IMR-90 (cell line): ENCODE data around the gene CRTAC1. TPM values are rescaled to one million over a fixed set of nuclear protein-coding genes. Genes with fewer than 3 reads are reported as not detected.

Source experiments
- ATAC-seq: fragments of 200-7000 bp; cut with Tn5 transposase; 2 replicates; pipeline ENCODE4 v1.9.1; 2020; ENCODE audit warnings: low read depth, mild to moderate bottlenecking, moderate library complexity
- BruUV-seq: library from RNA; stranded (reverse); fragments of 400-500 nt; replicated peaks from 2 replicates; lab custom pipeline; 2021; lab: Mats Ljungman, UMichigan
- CTCF ChIA-PET: fragments of 300-600 bp; formaldehyde crosslinking; extraction: SDS; loops from one replicate; lab custom pipeline; 2021; ENCODE audit warnings: antibody characterized with exemption; lab: Yijun Ruan, JAX
- POLR2A ChIA-PET: fragments of 300-600 bp; sonication (Branson Sonifier 250); formaldehyde crosslinking; loops from one replicate; lab custom pipeline; 2022; ENCODE audit warnings: antibody characterized with exemption; ENCODE audit not compliant: unreplicated experiment; lab: Charles Lee
- DNase-seq: peaks from one replicate; pipeline ENCODE4 v3.0.0; 2013
- H2AFZ ChIP-seq: replicated peaks from 2 replicates; pipeline ENCODE3; 2013; ENCODE audit warnings: low read length, mild to moderate bottlenecking; ENCODE audit not compliant: poor library complexity
- H2AK5ac ChIP-seq: 2 replicates; pipeline ENCODE4 v1.6.1; 2013; ENCODE audit warnings: low read depth, low read length, inconsistent platforms
- H2AK9ac ChIP-seq: replicated peaks from 2 replicates; pipeline ENCODE3; 2013; ENCODE audit warnings: mild to moderate bottlenecking, low read depth, low read length, moderate library complexity; ENCODE audit not compliant: poor library complexity
- H2BK120ac ChIP-seq: 2 replicates; pipeline ENCODE4 v1.6.1; 2013; ENCODE audit warnings: low read depth, low read length, inconsistent platforms
- H2BK15ac ChIP-seq: 3 replicates; pipeline ENCODE4 v1.6.1; 2013; ENCODE audit warnings: low read depth, low read length, inconsistent platforms
- H2BK20ac ChIP-seq: 2 replicates; pipeline ENCODE4 v1.6.1; 2013; ENCODE audit warnings: low read depth, mild to moderate bottlenecking, inconsistent platforms, low read length, moderate library complexity
- H2BK5ac ChIP-seq: 2 replicates; pipeline ENCODE4 v1.6.1; 2013; ENCODE audit warnings: mild to moderate bottlenecking, low read depth, low read length, inconsistent platforms; ENCODE audit not compliant: poor library complexity, severe bottlenecking
- H3K14ac ChIP-seq: replicated peaks from 2 replicates; pipeline ENCODE4 v1.6.1; 2013; ENCODE audit warnings: low read depth, low read length, inconsistent platforms
- H3K18ac ChIP-seq: 2 replicates; pipeline ENCODE4 v1.6.1; 2013; ENCODE audit warnings: low read depth, low read length, control low read depth
- H3K23ac ChIP-seq: 2 replicates; pipeline ENCODE4 v1.6.1; 2013; ENCODE audit warnings: low read depth, low read length, inconsistent platforms
- H3K27ac ChIP-seq: 2 replicates; pipeline ENCODE4 v1.5.1; 2013; ENCODE audit warnings: mild to moderate bottlenecking, control low read depth, low read length; ENCODE audit not compliant: insufficient read depth
- H3K27me3 ChIP-seq: 2 replicates; pipeline ENCODE4 v1.6.1; 2013; ENCODE audit warnings: low read length; ENCODE audit not compliant: control insufficient read depth, insufficient read depth
- H3K36me3 ChIP-seq: 2 replicates; pipeline ENCODE4 v1.6.1; 2013; ENCODE audit warnings: low read length, mixed read lengths; ENCODE audit not compliant: control insufficient read depth, insufficient read depth
- H3K4ac ChIP-seq: 2 replicates; pipeline ENCODE4 v1.6.1; 2013; ENCODE audit warnings: low read depth, low read length, inconsistent platforms
- H3K4me1 ChIP-seq: 2 replicates; pipeline ENCODE4 v1.6.1; 2013; ENCODE audit warnings: low read length, mixed read lengths; ENCODE audit not compliant: control insufficient read depth, insufficient read depth
- H3K4me2 ChIP-seq: 2 replicates; pipeline ENCODE4 v1.6.1; 2013; ENCODE audit warnings: low read depth, mild to moderate bottlenecking, control low read depth, low read length, moderate library complexity
- H3K4me3 ChIP-seq: 2 replicates; pipeline ENCODE4 v1.5.1; 2013; ENCODE audit warnings: low read depth, mild to moderate bottlenecking, control low read depth, low read length, moderate library complexity; ENCODE audit not compliant: insufficient read depth
- H3K56ac ChIP-seq: 2 replicates; pipeline ENCODE4 v1.6.1; 2013; ENCODE audit warnings: low read length, inconsistent platforms; ENCODE audit not compliant: insufficient read depth; ENCODE audit errors: extremely low read depth
- H3K79me1 ChIP-seq, 2 experiments: 2 replicates each; pipeline ENCODE4 v1.6.1; 2013; ENCODE audit warnings: low read length in 2 of 2, inconsistent platforms in 1 of 2, low read depth in 1 of 2
- H3K9ac ChIP-seq: 2 replicates; pipeline ENCODE4 v1.6.1; 2013; ENCODE audit warnings: low read depth, low read length, control low read depth
- H3K9me1 ChIP-seq: 2 replicates; pipeline ENCODE4 v1.6.1; 2013; ENCODE audit warnings: low read length, inconsistent platforms; ENCODE audit not compliant: insufficient read depth
- H3K9me3 ChIP-seq: 2 replicates; pipeline ENCODE4 v1.6.1; 2013; ENCODE audit warnings: low read length; ENCODE audit not compliant: control insufficient read depth, insufficient read depth
- H4K20me1 ChIP-seq: 2 replicates; pipeline ENCODE4 v1.6.1; 2013; ENCODE audit warnings: low read length, inconsistent platforms; ENCODE audit not compliant: insufficient read depth
- H4K5ac ChIP-seq: 2 replicates; pipeline ENCODE4 v1.6.1; 2013; ENCODE audit warnings: mild to moderate bottlenecking, low read depth, low read length, control low read depth
- H4K8ac ChIP-seq, 2 experiments: 2 replicates each; pipeline ENCODE4 v1.6.1; 2013; ENCODE audit warnings: low read depth in 2 of 2, low read length in 2 of 2, control low read depth in 1 of 2, inconsistent platforms in 1 of 2
- H4K91ac ChIP-seq: 2 replicates; pipeline ENCODE4 v1.6.1; 2013; ENCODE audit warnings: low read depth, low read length, inconsistent platforms; ENCODE audit not compliant: insufficient read depth
- BHLHE40 ChIP-seq: fragments of 150-350 bp; IDR thresholded peaks from 2 replicates; pipeline ENCODE4 v1.6.1; 2016; ENCODE audit warnings: mild to moderate bottlenecking, low read depth, low read length
- CEBPB ChIP-seq: IDR thresholded peaks from 2 replicates; pipeline ENCODE4 v1.6.1; 2012; ENCODE audit warnings: low read depth, low read length, improper control_type of control experiment
- CHD1 ChIP-seq: IDR thresholded peaks from 2 replicates; pipeline ENCODE4 v1.6.1; 2012; ENCODE audit warnings: low read depth, low read length, improper control_type of control experiment
- CTCF ChIP-seq: conservative IDR thresholded peaks from 2 replicates; pipeline ENCODE4 v1.5.1; 2012; ENCODE audit warnings: mild to moderate bottlenecking, low read depth, low read length, improper control_type of control experiment
- FOS ChIP-seq: fragments of 150-350 bp; IDR thresholded peaks from 2 replicates; pipeline ENCODE4 v1.6.1; 2016; ENCODE audit warnings: low read depth, low read length
- MAFK ChIP-seq: IDR thresholded peaks from 2 replicates; pipeline ENCODE4 v1.6.1; 2012; ENCODE audit warnings: low read depth, low read length, improper control_type of control experiment
- MAZ ChIP-seq: IDR thresholded peaks from 2 replicates; pipeline ENCODE4 v1.6.1; 2012; ENCODE audit warnings: low read depth, mild to moderate bottlenecking, low read length, improper control_type of control experiment, moderate library complexity, borderline replicate concordance
- MXI1 ChIP-seq: IDR thresholded peaks from 2 replicates; pipeline ENCODE4 v1.6.1; 2012; ENCODE audit warnings: low read depth, mild to moderate bottlenecking, low read length, moderate library complexity, borderline replicate concordance
- NFE2L2 ChIP-seq: fragments of 150-350 bp; IDR thresholded peaks from 2 replicates; pipeline ENCODE4 v1.6.1; 2016; ENCODE audit warnings: low read depth, mild to moderate bottlenecking, low read length
- POLR2A ChIP-seq: IDR thresholded peaks from 2 replicates; pipeline ENCODE4 v1.6.1; 2012; ENCODE audit warnings: mild to moderate bottlenecking, low read depth, low read length
- RAD21 ChIP-seq: IDR thresholded peaks from 2 replicates; pipeline ENCODE4 v1.6.1; 2012; ENCODE audit warnings: low read length, improper control_type of control experiment
- RCOR1 ChIP-seq: IDR thresholded peaks from 2 replicates; pipeline ENCODE4 v1.6.1; 2012; ENCODE audit warnings: mild to moderate bottlenecking, low read length, improper control_type of control experiment; ENCODE audit not compliant: insufficient replicate concordance
- RFX5 ChIP-seq: IDR thresholded peaks from 2 replicates; pipeline ENCODE4 v1.8.0; 2012; ENCODE audit warnings: low read depth, mild to moderate bottlenecking, low read length, moderate library complexity
- SMC3 ChIP-seq: fragments of 150-350 bp; IDR thresholded peaks from 2 replicates; pipeline ENCODE4 v1.6.1; 2016; ENCODE audit warnings: low read depth, mild to moderate bottlenecking, antibody characterized with exemption, low read length, moderate library complexity
- WGBS, 2 experiments: methylation state at CpG; one replicate each; pipeline versions ENCODE4 v1.1.5 to v1.1.7; 2013; ENCODE audit warnings: missing lambda C conversion rate in 2 of 2; ENCODE audit not compliant: insufficient read length in 1 of 2; ENCODE audit errors: extremely low coverage in 2 of 2; 5-methylcytosine and 5-hydroxymethylcytosine counted together
- dilution Hi-C: fragments of 300-500 bp; cut with HindIII; formaldehyde crosslinking; loops from one replicate; pipeline ENCODE4 v1.14.3; 2018; ENCODE audit warnings: low sequenced_read_pairs; ENCODE audit not compliant: unreplicated experiment
- in situ Hi-C: fragments of 300-500 bp; cut with MboI; formaldehyde crosslinking; loops from 3 replicates; pipeline ENCODE4 v1.14.3; 2019; ENCODE audit warnings: low sequenced_read_pairs, inconsistent platforms, mixed read lengths
- intact Hi-C: fragments of 100-400 bp; cut with micrococcal nuclease; formaldehyde crosslinking; loops from 2 replicates; pipeline ENCODE4 v1.10.0; 2022
- polyA plus RNA-seq, 3 experiments: library from polyadenylated mRNA; depleted of rRNA; stranded (reverse); fragments of >200 nt; gene quantifications; 2 replicates each; pipeline ENCODE4 v1.2.3, GENCODE V29; 2012; ENCODE audit warnings: low replicate concordance in 1 of 3
- total RNA-seq: library from RNA; depleted of rRNA; stranded (reverse); fragments of >200 nt; gene quantifications from 2 replicates; pipeline ENCODE4 v1.2.3, GENCODE V29; 2012
- TF ChIP-seq, protein P1 (sequence below): fragments of 150-350 bp; IDR thresholded peaks from 2 replicates; pipeline ENCODE4 v1.6.1; 2017; ENCODE audit warnings: mild to moderate bottlenecking, antibody characterized with exemption, low read length, low read depth
- TF ChIP-seq, protein P2 (sequence below): fragments of 150-350 bp; IDR thresholded peaks from 2 replicates; pipeline ENCODE4 v1.6.1; 2016; ENCODE audit warnings: low read depth, mild to moderate bottlenecking, low read length, moderate library complexity, borderline replicate concordance

Gene CRTAC1
- total and polyA plus RNA-seq, 2 of the 4 experiments (the other 2 are of a cell fraction), result not detected

- POLR2A ChIA-PET, result interaction anchor here (0.6 kb wide), 1 partner anchor 136 kb away, joined by 4 read pairs; no protein-coding TSS in a partner anchor
Observed at GRCh38 chr10:97849103-97849686, 181.2 kb downstream of the CRTAC1 start.

More at GRCh38 chr10:97849103-97849686, 181.2 kb downstream of the CRTAC1 start:
- Histone ChIP-seq H2BK15ac (no peak overlapping the region), H3K27me3 (peaks cover 35% of the 10 kb centered on the region), H3K27ac (no peak overlapping the region), H4K5ac (no peak overlapping the region), H2AK5ac (no peak overlapping the region), H3K9me3 (no peaks in the 10 kb centered on the region), H3K18ac (no peak overlapping the region), H3K4me3 (no peak overlapping the region), H3K9me1 (no peaks in the 10 kb centered on the region), H3K23ac (no peak overlapping the region), H4K8ac (no peak overlapping the region), H3K4ac (no peak overlapping the region), H3K9ac (no peak overlapping the region), H2AFZ (peak overlapping the region; percentile 66), H2BK5ac (no peak overlapping the region), H4K91ac (no peak overlapping the region), H3K4me2 (peak overlapping the region; percentile 78), H3K36me3 (no peaks in the 10 kb centered on the region), H4K20me1 (no peaks in the 10 kb centered on the region; the same call in 1 of the 2 replicates), H3K4me1 (no peaks in the 10 kb centered on the region), H2AK9ac (no peak overlapping the region), H3K79me1 (no peaks in the 10 kb centered on the region), H2BK20ac (no peak overlapping the region), H3K56ac (no peak overlapping the region), H2BK120ac (no peak overlapping the region), H3K14ac (no peak overlapping the region)
- ATAC-seq, result no peak
- dilution Hi-C loops, result no loop called here
- TF ChIP-seq, protein P1, sequence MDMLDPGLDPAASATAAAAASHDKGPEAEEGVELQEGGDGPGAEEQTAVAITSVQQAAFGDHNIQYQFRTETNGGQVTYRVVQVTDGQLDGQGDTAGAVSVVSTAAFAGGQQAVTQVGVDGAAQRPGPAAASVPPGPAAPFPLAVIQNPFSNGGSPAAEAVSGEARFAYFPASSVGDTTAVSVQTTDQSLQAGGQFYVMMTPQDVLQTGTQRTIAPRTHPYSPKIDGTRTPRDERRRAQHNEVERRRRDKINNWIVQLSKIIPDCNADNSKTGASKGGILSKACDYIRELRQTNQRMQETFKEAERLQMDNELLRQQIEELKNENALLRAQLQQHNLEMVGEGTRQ, result no peak
- TF ChIP-seq CEBPB (no peak), MAFK (no peak), NFE2L2 (no peak), RFX5 (no peak), POLR2A (no peak), MXI1 (no peak), SMC3 (no peak), BHLHE40 (no peak), FOS (no peak), MAZ (no peak), RCOR1 (no peak), RAD21 (no peak), CTCF (no peak), CHD1 (no peak)
- TF ChIP-seq, protein P2, sequence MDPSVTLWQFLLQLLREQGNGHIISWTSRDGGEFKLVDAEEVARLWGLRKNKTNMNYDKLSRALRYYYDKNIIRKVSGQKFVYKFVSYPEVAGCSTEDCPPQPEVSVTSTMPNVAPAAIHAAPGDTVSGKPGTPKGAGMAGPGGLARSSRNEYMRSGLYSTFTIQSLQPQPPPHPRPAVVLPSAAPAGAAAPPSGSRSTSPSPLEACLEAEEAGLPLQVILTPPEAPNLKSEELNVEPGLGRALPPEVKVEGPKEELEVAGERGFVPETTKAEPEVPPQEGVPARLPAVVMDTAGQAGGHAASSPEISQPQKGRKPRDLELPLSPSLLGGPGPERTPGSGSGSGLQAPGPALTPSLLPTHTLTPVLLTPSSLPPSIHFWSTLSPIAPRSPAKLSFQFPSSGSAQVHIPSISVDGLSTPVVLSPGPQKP, result no peak
- BruUV-seq, result no TSS peak
- WGBS, 2 experiments, result 8% methylated on average over 8 of the region's 16 CpGs; no CpG with 5 or more reads in 1 of the 2 experiments
- in situ Hi-C loops, result no loop called here
- CTCF ChIA-PET, result no interaction called here
- intact Hi-C loops, result no loop called here
- no peak for DNase-seq
